ENCODE data around the gene HMGN4.

Gene HMGN4

DNA sequence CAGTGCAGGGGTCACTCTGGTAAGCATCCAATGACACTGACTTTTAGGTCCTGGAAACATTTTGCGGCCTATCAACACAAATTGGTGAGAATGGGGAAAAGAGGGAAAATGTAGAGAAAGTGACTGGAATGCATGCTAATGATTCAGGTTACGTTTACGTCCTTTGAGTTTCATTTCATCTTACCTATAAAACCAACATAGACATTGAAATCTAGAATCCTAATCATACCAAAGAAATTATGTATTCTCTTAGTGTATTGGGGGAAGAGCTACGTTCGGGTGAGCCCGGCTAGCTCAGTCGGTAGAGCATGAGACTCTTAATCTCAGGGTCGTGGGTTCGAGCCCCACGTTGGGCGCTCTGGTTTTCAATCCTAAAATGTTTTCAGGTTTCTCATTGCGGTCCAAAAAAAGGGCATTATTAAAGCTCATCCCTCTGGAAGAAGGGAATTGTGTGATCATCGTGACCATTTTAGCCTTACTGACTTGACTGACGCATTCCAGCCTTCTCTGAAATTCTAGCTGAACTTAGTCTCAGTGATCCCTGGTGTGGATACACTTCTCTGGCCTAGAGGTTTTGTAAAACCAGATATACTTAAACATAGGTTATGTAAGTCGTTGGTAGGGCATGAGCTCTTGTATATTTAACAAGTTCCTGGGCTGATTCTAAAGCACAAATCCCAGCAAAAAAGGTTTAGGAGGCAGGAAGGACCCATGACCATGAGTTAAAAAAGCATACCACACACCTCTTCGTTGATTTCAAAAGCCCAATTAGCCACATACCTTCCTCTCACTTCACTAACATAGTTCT, 18.3 kb downstream of the HMGN4 start:
- no peak overlapping the region for H3K27ac ChIP-seq (ENCODE audit: low read depth, low read length)
- H3K4me3 ChIP-seq (ENCODE audit: low read length): no peak overlapping the region

DNA sequence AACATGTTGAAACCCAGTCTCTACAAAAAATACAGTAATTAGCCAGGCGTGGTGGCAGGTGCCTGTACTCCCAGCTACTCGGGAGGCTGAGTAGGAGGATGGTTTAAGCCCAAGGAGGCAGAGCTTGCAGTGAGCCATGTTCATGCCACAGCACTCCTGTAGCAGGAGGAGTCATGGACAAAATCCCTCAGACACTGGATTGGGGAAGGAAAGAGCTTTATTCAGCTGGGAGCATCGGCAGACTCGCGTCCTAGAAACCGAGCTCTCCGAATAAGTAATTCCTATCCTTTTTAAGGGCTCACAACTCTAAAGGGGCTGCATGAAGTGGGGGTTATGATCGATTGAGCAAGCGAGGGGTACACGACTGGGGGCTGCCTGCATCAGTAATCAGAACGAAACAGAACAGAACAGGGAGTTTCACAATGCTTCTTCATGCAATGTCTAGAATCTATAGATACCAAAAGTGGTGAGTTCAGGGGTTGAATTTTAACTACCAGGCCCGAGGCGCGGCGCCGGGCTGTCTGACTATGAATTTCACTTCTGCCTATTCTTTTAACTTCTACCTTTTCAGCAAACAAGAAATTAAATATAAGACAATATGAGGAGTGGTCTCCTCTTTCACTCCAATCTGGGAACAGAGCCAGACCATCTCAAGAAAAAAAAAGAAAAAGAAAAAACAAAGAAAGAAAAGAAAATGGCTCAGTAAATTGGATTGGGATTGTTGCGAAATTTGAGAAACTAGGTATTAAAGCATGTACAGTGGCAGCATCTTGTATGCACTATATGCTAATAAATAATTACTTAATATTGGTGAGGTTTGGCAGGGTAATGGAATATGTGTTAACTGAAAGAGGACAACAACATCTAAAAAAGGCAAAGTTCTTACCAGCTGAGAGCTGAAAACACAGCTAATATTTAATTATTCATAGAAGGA, 23.6 kb downstream of the HMGN4 start:
- no peaks in the 10 kb centered on the region for H3K36me3 ChIP-seq (ENCODE audit: control insufficient read depth, insufficient read depth, low read length)
- no peaks in the 10 kb centered on the region for H3K27me3 ChIP-seq (ENCODE audit: control insufficient read depth, insufficient read depth, low read length)
- H3K9ac ChIP-seq (ENCODE audit: low read length): no peak overlapping the region
- H3K27ac ChIP-seq (ENCODE audit: low read depth, low read length): no peak overlapping the region
- no peaks in the 10 kb centered on the region for H3K4me1 ChIP-seq (ENCODE audit: control insufficient read depth, insufficient read depth, low read length)
- H3K4me3 ChIP-seq (ENCODE audit: low read length): no peak overlapping the region

More for the DNA sequence above, 18.3 kb downstream of the HMGN4 start:
- H3K36me3 ChIP-seq (ENCODE audit: control insufficient read depth, insufficient read depth, low read length): no peaks in the 10 kb centered on the region
- no peaks in the 10 kb centered on the region for H3K4me1 ChIP-seq (ENCODE audit: control insufficient read depth, insufficient read depth, low read length)
- no peak overlapping the region for H3K9ac ChIP-seq (ENCODE audit: low read length)
- no peaks in the 10 kb centered on the region for H3K27me3 ChIP-seq (ENCODE audit: control insufficient read depth, insufficient read depth, low read length)

DNA sequence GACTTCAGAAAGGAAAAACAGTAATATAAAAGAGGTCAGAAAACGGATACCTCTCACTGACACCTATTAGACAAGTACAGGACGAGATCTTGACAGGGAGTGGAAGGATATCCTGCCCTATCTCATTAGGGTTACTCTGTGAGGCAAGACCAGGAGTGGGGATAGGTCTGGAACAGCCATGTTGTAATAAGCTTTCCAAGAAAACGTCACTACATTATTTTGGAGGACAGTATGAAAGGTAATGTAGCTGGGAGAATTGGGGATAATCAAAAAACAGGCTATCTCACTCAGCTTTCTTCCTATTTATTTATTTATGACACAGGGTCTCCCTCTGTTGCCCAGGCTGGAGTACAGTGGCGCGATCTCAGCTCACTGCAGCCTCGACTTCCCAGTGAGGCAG, 25.3 kb downstream of the HMGN4 start:
- H3K27me3 ChIP-seq (ENCODE audit: control insufficient read depth, insufficient read depth, low read length): no peaks in the 10 kb centered on the region
- no peak overlapping the region for H3K9ac ChIP-seq (ENCODE audit: low read length)
- peaks cover 2% of the 10 kb centered on the region for H3K4me1 ChIP-seq (ENCODE audit: control insufficient read depth, insufficient read depth, low read length)
- no peak overlapping the region for H3K4me3 ChIP-seq (ENCODE audit: low read length)
- no peaks in the 10 kb centered on the region for H3K36me3 ChIP-seq (ENCODE audit: control insufficient read depth, insufficient read depth, low read length)
- no peak overlapping the region for H3K27ac ChIP-seq (ENCODE audit: low read depth, low read length)

DNA sequence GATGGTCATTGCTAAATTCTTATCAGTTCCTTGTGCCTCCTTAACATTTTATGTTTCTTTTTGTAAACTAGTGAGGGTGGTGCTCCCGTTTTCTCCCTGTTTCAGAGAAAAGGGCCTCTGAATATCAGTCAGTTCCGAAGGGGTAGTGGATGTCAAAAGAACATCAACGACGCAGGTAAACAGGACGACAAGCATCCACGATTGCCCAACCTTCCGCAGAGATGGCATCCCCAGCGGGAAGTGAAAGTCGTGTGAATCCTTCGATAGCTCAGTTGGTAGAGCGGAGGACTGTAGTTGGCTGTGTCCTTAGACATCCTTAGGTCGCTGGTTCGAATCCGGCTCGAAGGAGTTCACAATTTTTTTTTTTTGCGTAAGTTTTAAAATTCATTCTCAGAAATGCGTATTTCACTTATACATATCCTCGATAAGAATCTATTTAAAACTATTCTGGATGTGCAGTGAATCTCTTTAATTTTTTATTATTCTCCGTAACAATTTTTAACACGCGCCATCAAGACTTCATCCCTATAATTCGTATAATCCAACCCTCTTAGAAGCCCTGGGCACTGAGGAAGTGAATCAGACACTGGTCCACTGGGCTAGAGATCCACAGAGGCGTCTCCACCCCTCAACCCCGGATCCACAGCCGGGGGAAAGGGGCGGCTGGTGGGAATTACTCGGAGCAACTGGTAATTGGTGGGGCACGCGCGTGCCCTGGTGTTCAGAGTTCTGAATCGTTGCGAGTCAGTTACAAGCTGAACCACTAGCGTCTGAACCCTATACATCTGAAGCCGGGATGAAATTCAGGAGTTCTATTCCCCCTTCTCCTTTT, 30.7 kb downstream of the HMGN4 start:
- Histone ChIP-seq H3K4me1 (ENCODE audit: control insufficient read depth, insufficient read depth, low read length) (peaks cover 2% of the 10 kb centered on the region), H3K36me3 (ENCODE audit: control insufficient read depth, insufficient read depth, low read length) (no peaks in the 10 kb centered on the region), H3K27ac (ENCODE audit: low read depth, low read length) (peak overlapping the region; percentile 60), H3K4me3 (ENCODE audit: low read length) (peak overlapping the region; percentile 80), H3K27me3 (ENCODE audit: control insufficient read depth, insufficient read depth, low read length) (no peaks in the 10 kb centered on the region), H3K9ac (ENCODE audit: low read length) (no peak overlapping the region)

DNA sequence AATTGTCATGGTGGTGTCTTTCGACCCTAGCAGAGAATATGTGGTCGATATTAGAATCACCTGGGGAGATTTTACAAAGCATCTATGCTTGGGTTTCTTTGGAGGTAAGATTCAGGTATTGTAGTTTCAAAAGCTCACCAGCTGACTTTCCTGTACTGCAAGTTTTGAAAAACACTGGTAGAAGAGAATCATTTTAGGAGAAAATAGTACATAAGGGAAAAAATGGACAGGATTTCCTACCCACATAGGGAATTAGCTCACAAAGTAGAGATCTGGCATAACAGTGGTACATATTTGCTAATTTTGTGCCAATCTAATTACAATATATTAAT, 31.2 kb downstream of the HMGN4 start:
- no peak overlapping the region for H3K4me3 ChIP-seq (ENCODE audit: low read length)

DNA sequence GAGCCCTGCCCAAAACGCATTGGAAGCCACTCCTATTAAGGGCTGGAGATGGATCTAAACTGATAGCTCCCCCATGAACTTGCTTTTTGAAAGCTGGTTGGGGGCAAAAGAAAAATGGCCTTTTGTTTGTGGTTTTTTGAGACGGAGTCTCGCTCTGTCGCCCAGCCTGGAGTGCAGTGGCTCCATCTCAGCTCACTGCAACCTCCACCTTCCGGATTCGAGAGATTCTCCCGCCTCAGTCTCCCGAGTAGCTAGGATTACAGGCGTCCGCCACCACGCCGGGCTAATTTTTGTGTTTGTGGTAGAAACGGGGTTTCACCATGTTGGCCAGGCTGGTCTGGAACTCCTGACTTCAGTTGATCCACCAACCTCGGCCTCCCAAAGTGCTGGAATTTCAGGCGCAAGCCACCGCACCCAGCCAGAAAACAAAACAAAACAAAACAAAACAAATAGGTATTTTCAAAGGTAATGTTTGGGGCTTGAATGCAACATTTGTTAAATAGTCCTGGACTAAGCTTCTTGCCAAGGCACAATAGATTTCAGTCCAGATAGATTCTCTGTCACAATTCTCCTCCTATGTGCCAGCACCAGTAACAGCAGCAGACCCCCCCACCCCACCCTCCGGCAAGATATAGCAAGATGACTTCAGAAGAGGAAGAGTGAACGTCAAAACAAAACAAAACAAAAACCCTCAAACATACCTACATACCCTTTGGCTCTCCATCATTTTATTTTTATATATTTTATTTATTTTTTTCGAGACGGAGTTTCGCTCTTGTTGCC, 32.1 kb downstream of the HMGN4 start:
- Histone ChIP-seq H3K27ac (ENCODE audit: low read depth, low read length) (no peak overlapping the region), H3K4me1 (ENCODE audit: control insufficient read depth, insufficient read depth, low read length) (peaks cover 2% of the 10 kb centered on the region), H3K4me3 (ENCODE audit: low read length) (no peak overlapping the region), H3K36me3 (ENCODE audit: control insufficient read depth, insufficient read depth, low read length) (no peaks in the 10 kb centered on the region), H3K27me3 (ENCODE audit: control insufficient read depth, insufficient read depth, low read length) (no peaks in the 10 kb centered on the region), H3K9ac (ENCODE audit: low read length) (no peak overlapping the region)

More for the DNA sequence above, 31.2 kb downstream of the HMGN4 start:
- no peaks in the 10 kb centered on the region for H3K27me3 ChIP-seq (ENCODE audit: control insufficient read depth, insufficient read depth, low read length)
- H3K27ac ChIP-seq (ENCODE audit: low read depth, low read length): no peak overlapping the region
- peaks cover 2% of the 10 kb centered on the region for H3K4me1 ChIP-seq (ENCODE audit: control insufficient read depth, insufficient read depth, low read length)
- H3K36me3 ChIP-seq (ENCODE audit: control insufficient read depth, insufficient read depth, low read length): no peaks in the 10 kb centered on the region
- no peak overlapping the region for H3K9ac ChIP-seq (ENCODE audit: low read length)

DNA sequence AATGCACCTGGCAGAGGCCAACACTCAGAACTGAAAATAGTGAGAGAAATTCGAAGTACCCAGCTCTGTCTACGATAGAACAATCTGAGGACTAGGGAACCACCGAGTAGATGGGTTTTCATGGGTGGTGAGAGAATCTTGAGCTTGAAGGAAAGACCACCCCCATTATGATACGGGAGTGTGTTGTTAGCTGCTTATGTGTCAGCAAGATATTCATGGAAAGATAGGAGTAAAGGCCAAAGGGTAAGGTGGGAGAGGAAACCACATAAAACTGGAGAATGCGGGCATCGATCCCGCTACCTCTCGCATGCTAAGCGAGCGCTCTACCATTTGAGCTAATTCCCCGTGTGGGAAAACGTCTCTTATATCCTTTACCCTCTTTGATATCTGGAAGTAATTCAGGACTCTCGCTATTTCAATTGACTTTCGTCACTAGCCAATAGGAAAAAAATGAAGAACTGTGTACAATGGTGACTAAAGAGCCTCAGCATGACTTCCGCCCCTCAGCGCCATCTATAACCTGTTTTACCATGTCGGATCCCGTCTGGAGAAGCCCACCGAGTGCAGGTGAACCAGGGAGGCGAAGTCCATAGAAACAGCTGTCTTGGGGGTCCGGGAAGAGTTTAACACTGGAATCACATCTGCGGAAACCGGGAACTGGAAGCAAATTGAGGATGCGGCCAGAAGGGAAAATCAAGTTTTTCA, 33.6 kb downstream of the HMGN4 start:
- Histone ChIP-seq H3K27me3 (ENCODE audit: control insufficient read depth, insufficient read depth, low read length) (no peaks in the 10 kb centered on the region), H3K9ac (ENCODE audit: low read length) (no peak overlapping the region)

DNA sequence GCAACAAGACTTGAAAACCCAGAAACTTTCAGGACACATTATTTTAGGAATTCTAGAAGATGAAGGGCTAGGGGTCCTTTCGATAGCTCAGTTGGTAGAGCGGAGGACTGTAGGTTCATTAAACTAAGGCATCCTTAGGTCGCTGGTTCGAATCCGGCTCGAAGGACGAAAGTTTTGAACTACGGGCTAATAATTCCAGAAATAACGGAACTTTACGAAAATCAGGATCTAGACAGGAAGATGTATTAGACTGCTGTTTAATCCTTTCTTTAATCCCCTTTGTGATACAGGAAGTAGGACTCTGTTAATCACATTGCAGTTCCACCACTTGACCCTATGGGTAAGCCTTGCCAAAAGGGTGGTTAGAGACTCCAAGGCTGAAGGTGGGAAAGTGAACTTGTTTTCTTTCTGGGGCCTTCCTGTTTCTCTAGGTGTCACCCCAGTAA, 37.4 kb downstream of the HMGN4 start:
- Histone ChIP-seq H3K27me3 (ENCODE audit: control insufficient read depth, insufficient read depth, low read length) (peaks cover 6% of the 10 kb centered on the region), H3K36me3 (ENCODE audit: control insufficient read depth, insufficient read depth, low read length) (no peaks in the 10 kb centered on the region), H3K9ac (ENCODE audit: low read length) (no peak overlapping the region), H3K4me1 (ENCODE audit: control insufficient read depth, insufficient read depth, low read length) (no peaks in the 10 kb centered on the region), H3K4me3 (ENCODE audit: low read length) (no peak overlapping the region), H3K27ac (ENCODE audit: low read depth, low read length) (no peak overlapping the region)

More for the DNA sequence above, 33.6 kb downstream of the HMGN4 start:
- peaks cover 2% of the 10 kb centered on the region for H3K4me1 ChIP-seq (ENCODE audit: control insufficient read depth, insufficient read depth, low read length)
- H3K4me3 ChIP-seq (ENCODE audit: low read length): peak overlapping the region; percentile 66
- no peaks in the 10 kb centered on the region for H3K36me3 ChIP-seq (ENCODE audit: control insufficient read depth, insufficient read depth, low read length)
- no peak overlapping the region for H3K27ac ChIP-seq (ENCODE audit: low read depth, low read length)

DNA sequence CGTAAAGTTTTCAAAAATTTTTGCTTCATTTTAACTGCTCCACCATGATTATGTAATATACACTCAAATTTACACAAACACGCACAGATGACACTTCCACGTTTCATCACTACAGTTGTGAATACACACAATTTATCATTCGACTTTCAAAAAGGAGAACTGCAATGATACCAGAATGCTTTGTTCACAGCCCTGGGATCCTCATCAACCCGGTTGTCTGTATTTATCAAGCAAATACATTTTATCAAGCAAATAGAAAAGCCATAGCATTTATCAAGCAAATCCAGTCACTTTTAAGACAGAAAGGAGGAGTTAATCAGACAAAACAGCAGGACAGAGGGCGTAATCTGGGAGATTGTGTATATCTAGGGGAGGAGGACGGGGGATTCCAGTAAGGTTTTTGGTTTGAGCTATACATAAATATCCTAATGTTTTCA, 38.3 kb downstream of the HMGN4 start:
- no peaks in the 10 kb centered on the region for H3K36me3 ChIP-seq (ENCODE audit: control insufficient read depth, insufficient read depth, low read length)
- H3K27me3 ChIP-seq (ENCODE audit: control insufficient read depth, insufficient read depth, low read length): peaks cover 6% of the 10 kb centered on the region
- H3K4me3 ChIP-seq (ENCODE audit: low read length): no peak overlapping the region
- no peak overlapping the region for H3K27ac ChIP-seq (ENCODE audit: low read depth, low read length)
- no peaks in the 10 kb centered on the region for H3K4me1 ChIP-seq (ENCODE audit: control insufficient read depth, insufficient read depth, low read length)
- H3K9ac ChIP-seq (ENCODE audit: low read length): no peak overlapping the region

DNA sequence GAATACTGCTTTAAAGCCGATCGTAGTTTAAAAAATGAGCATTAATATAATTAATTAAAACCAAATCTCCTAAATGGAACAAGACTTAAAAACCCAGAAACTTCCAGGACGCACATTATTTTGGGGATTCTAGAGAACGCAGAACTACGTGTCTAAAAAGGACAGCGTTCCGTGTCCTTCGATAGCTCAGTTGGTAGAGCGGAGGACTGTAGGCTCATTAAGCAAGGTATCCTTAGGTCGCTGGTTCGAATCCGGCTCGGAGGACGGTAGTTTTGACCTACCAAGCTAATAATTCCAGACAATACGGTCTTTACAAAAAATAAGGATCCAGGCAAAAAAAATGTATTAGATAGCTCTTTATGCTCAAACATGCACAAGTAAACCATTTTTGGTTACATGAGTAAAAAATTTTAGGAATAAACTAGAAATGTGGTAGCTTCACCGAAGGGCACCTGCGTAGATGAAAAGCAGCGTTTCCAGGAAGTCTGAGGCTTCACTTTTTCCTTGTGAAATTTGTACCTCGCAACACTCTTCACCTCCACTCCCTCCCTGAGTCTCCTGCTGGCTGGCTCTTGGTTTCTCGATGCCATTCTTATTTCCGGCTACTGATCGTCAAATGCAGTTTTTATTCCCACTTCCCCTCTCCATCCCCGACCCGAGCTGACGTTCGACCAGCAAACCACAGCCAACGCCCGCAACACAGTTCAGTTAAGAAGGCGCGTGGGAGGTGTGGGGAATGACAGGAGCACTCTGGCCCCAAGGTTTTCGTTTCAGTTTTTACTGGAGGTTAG, 39.0 kb downstream of the HMGN4 start:
- no peak overlapping the region for H3K27ac ChIP-seq (ENCODE audit: low read depth, low read length)
- H3K27me3 ChIP-seq (ENCODE audit: control insufficient read depth, insufficient read depth, low read length): peaks cover 6% of the 10 kb centered on the region
- no peaks in the 10 kb centered on the region for H3K36me3 ChIP-seq (ENCODE audit: control insufficient read depth, insufficient read depth, low read length)
- H3K4me3 ChIP-seq (ENCODE audit: low read length): peak overlapping the region; percentile 42
- no peak overlapping the region for H3K9ac ChIP-seq (ENCODE audit: low read length)
- H3K4me1 ChIP-seq (ENCODE audit: control insufficient read depth, insufficient read depth, low read length): no peaks in the 10 kb centered on the region

All from rectal smooth muscle tissue (tissue), 1 donor.